ENCODE data around the gene PLCB4. TPM values are rescaled to one million over a fixed set of nuclear protein-coding genes. Genes with fewer than 3 reads are reported as not detected.
"Not testable (repeated sequence)": the region's sequence is repeated elsewhere in the genome, so short reads cannot be mapped to it uniquely, and the experiment has no call there.

PLCB4 gene
- total and polyA plus RNA-seq, 3 experiments from 2014 or later = not detected

GRCh38 chr20:9043364-9043763 is 25.5 kb upstream of the PLCB4 start:
- no peak overlapping the region for H3K4me3 ChIP-seq (ENCODE audit: low read length)
- Mint-ChIP-seq H3K9me3 (peaks cover 0 to 7% (median 2%) of the 10 kb centered on the region in 5 donors), H3K4me1 (no peaks in the 10 kb centered on the region), H3K27me3 (no peaks in the 10 kb centered on the region), H3K36me3 (no peaks in the 10 kb centered on the region), H3K4me3 (no peak overlapping the region), H3K27ac (no peak overlapping the region)
- no peak overlapping the region for H3K27ac ChIP-seq (ENCODE audit: low read depth, low read length)
- no peaks in the 10 kb centered on the region for H3K4me1 ChIP-seq (ENCODE audit: insufficient read depth, low read length)
- POLR2A ChIA-PET = no interaction called here
- no peaks in the 10 kb centered on the region for H3K36me3 ChIP-seq (ENCODE audit: insufficient read depth, low read length)
- no peaks in the 10 kb centered on the region for H3K9me3 ChIP-seq (ENCODE audit: low read length)
- DNase-seq = no peak
- H3K27me3 ChIP-seq (ENCODE audit: insufficient read depth, low read length, poor library complexity, severe bottlenecking) = no peaks in the 10 kb centered on the region
- CTCF ChIA-PET = no interaction called here

- H3K27ac ChIP-seq (ENCODE audit: low read depth, low read length); H3K27me3 ChIP-seq (ENCODE audit: insufficient read depth, low read length, poor library complexity, severe bottlenecking); H3K27ac Mint-ChIP-seq; POLR2A ChIA-PET; CTCF ChIA-PET; H3K27me3 Mint-ChIP-seq; H3K9me3 Mint-ChIP-seq; H3K4me1 ChIP-seq (ENCODE audit: insufficient read depth, low read length); H3K4me3 Mint-ChIP-seq; H3K36me3 Mint-ChIP-seq; H3K4me1 Mint-ChIP-seq; H3K9me3 ChIP-seq (ENCODE audit: low read length); H3K36me3 ChIP-seq (ENCODE audit: insufficient read depth, low read length); H3K4me3 ChIP-seq (ENCODE audit: low read length); DNase-seq: not testable (repeated sequence)
These were observed 21.0 kb upstream of the PLCB4 start for GRCh38 chr20:9047928-9048327.

GRCh38 chr20:9051508-9051907 is 17.4 kb upstream of the PLCB4 start:
- Mint-ChIP-seq H3K27me3 (peaks cover 0 to 3% of the 10 kb centered on the region in 2 donors), H3K4me3 (no peak overlapping the region), H3K36me3 (no peaks in the 10 kb centered on the region), H3K9me3 (peaks cover 0 to 9% (median 5%) of the 10 kb centered on the region in 5 donors), H3K4me1 (peaks cover 0 to 3% (median 0%) of the 10 kb centered on the region in 3 donors), H3K27ac (no peak overlapping the region)
- Histone ChIP-seq H3K9me3 (ENCODE audit: low read length) (no peaks in the 10 kb centered on the region), H3K4me3 (ENCODE audit: low read length) (no peak overlapping the region), H3K36me3 (ENCODE audit: insufficient read depth, low read length) (no peaks in the 10 kb centered on the region), H3K27ac (ENCODE audit: low read depth, low read length) (no peak overlapping the region), H3K27me3 (ENCODE audit: insufficient read depth, low read length, poor library complexity, severe bottlenecking) (no peaks in the 10 kb centered on the region), H3K4me1 (ENCODE audit: insufficient read depth, low read length) (no peaks in the 10 kb centered on the region)
- ChIA-PET POLR2A (no interaction called here), CTCF (no interaction called here)
- DNase-seq = no peak

- POLR2A ChIA-PET = no interaction called here
These were observed 16.8 kb upstream of the PLCB4 start for GRCh38 chr20:9052136-9052535.

DNA sequence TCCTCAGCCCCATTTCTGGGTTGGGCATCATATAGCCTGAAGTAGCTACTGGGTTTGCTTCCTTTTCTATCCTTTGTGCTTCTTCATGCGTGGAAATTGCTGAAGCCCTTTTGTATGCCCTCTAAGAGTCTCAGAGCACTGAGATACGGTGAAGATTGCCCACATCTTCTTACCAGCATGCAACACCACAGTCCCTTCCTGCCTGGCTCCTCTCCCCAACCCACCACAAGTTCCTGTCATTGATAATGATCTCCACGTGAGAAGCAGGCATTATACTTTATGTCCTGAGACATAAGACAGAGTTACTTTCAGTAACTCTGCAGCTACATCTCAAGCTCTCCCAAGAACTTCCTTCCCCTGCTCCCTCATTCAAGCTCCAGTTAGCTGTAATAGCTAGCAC is 15.8 kb upstream of the PLCB4 start:
- DNase-seq = no peak
- Histone ChIP-seq H3K9me3 (ENCODE audit: low read length) (no peaks in the 10 kb centered on the region), H3K4me3 (ENCODE audit: low read length) (no peak overlapping the region), H3K27me3 (ENCODE audit: insufficient read depth, low read length, poor library complexity, severe bottlenecking) (no peaks in the 10 kb centered on the region), H3K36me3 (ENCODE audit: insufficient read depth, low read length) (no peaks in the 10 kb centered on the region), H3K4me1 (ENCODE audit: insufficient read depth, low read length) (no peaks in the 10 kb centered on the region), H3K27ac (ENCODE audit: low read depth, low read length) (no peak overlapping the region)
- Mint-ChIP-seq H3K4me3 (no peak overlapping the region), H3K36me3 (no peaks in the 10 kb centered on the region), H3K9me3 (peaks cover 0 to 8% (median 5%) of the 10 kb centered on the region in 5 donors), H3K27ac (no peak overlapping the region), H3K4me1 (peaks cover 0 to 3% (median 0%) of the 10 kb centered on the region in 3 donors), H3K27me3 (peaks cover 0 to 3% of the 10 kb centered on the region in 2 donors)
- CTCF ChIA-PET = no interaction called here
- POLR2A ChIA-PET = no interaction called here

More at GRCh38 chr20:9052136-9052535, 16.8 kb upstream of the PLCB4 start:
- H3K4me3 Mint-ChIP-seq = no peak overlapping the region
- no peaks in the 10 kb centered on the region for H3K36me3 Mint-ChIP-seq
- H3K4me3 ChIP-seq (ENCODE audit: low read length) = no peak overlapping the region
- no peaks in the 10 kb centered on the region for H3K27me3 ChIP-seq (ENCODE audit: insufficient read depth, low read length, poor library complexity, severe bottlenecking)
- H3K9me3 Mint-ChIP-seq = peaks cover 0 to 9% (median 5%) of the 10 kb centered on the region in 5 donors
- peaks cover 0 to 3% (median 0%) of the 10 kb centered on the region in 3 donors for H3K4me1 Mint-ChIP-seq
- H3K27ac Mint-ChIP-seq = no peak overlapping the region
- DNase-seq = no peak
- no peaks in the 10 kb centered on the region for H3K36me3 ChIP-seq (ENCODE audit: insufficient read depth, low read length)
- H3K27me3 Mint-ChIP-seq = peaks cover 0 to 3% of the 10 kb centered on the region in 2 donors
- H3K27ac ChIP-seq (ENCODE audit: low read depth, low read length) = no peak overlapping the region
- CTCF ChIA-PET = no interaction called here
- H3K9me3 ChIP-seq (ENCODE audit: low read length) = no peaks in the 10 kb centered on the region
- no peaks in the 10 kb centered on the region for H3K4me1 ChIP-seq (ENCODE audit: insufficient read depth, low read length)

DNA sequence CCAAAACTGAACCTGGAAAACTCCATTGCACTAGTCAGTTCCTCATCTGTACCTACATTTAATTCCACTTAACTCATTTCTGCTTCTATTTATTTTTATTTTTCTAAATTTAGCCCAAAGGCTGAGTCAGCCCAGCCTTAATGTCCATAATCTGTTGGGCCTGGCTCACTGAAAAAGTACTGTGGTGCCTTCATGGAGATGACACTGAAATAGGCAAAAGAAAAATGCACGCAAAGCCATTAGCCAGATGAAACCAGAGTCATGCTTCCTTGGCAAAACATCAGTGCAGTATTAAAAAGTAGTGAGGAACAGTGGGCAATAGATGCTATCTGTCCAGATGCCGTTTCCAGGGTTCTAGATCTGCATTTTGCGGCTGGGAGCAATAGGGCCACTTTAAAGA is 14.7 kb upstream of the PLCB4 start:
- no peak overlapping the region for H3K4me3 Mint-ChIP-seq
- H3K27ac Mint-ChIP-seq = no peak overlapping the region
- Histone ChIP-seq H3K4me3 (ENCODE audit: low read length) (no peak overlapping the region), H3K9me3 (ENCODE audit: low read length) (no peaks in the 10 kb centered on the region), H3K36me3 (ENCODE audit: insufficient read depth, low read length) (no peaks in the 10 kb centered on the region), H3K4me1 (ENCODE audit: insufficient read depth, low read length) (no peaks in the 10 kb centered on the region), H3K27ac (ENCODE audit: low read depth, low read length) (no peak overlapping the region), H3K27me3 (ENCODE audit: insufficient read depth, low read length, poor library complexity, severe bottlenecking) (no peaks in the 10 kb centered on the region)
- ChIA-PET CTCF (no interaction called here), POLR2A (no interaction called here)
- no peak for DNase-seq
- peaks cover 0 to 7% (median 5%) of the 10 kb centered on the region in 5 donors for H3K9me3 Mint-ChIP-seq
- H3K27me3 Mint-ChIP-seq = peaks cover 0 to 3% of the 10 kb centered on the region in 2 donors
- peaks cover 0 to 3% (median 0%) of the 10 kb centered on the region in 3 donors for H3K4me1 Mint-ChIP-seq
- H3K36me3 Mint-ChIP-seq = no peaks in the 10 kb centered on the region

DNA sequence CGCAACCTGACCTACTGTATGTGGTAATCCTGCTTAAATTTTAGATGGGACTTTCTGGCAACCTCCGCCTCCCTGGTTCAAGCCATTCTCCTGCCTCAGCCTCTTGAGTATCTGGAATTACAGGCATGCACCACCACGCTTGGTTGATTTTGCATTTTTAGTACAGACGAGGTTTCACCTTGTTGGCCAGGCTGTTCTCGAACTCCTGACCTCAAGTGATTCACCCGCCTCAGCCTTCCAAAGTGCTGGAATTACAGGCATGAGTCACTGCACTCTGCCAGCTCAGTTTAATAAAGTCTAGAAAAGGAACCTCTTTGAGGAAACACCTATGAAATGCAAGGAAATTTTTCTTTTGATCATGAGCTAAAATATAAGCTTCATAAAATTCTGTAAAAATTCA is 9.0 kb upstream of the PLCB4 start:
- H3K4me3 Mint-ChIP-seq = no peak overlapping the region
- POLR2A ChIA-PET = no interaction called here
- no peaks in the 10 kb centered on the region for H3K4me1 ChIP-seq (ENCODE audit: insufficient read depth, low read length)
- H3K9me3 Mint-ChIP-seq = peaks cover 0 to 8% (median 2%) of the 10 kb centered on the region in 5 donors
- H3K9me3 ChIP-seq (ENCODE audit: low read length) = no peaks in the 10 kb centered on the region
- H3K4me3 ChIP-seq (ENCODE audit: low read length) = no peak overlapping the region
- no peaks in the 10 kb centered on the region for H3K4me1 Mint-ChIP-seq
- no peak overlapping the region for H3K27ac Mint-ChIP-seq
- H3K36me3 ChIP-seq (ENCODE audit: insufficient read depth, low read length) = no peaks in the 10 kb centered on the region
- H3K36me3 Mint-ChIP-seq = peaks cover 0 to 2% (median 0%) of the 10 kb centered on the region in 3 donors
- H3K27me3 ChIP-seq (ENCODE audit: insufficient read depth, low read length, poor library complexity, severe bottlenecking) = no peaks in the 10 kb centered on the region
- no peaks in the 10 kb centered on the region for H3K27me3 Mint-ChIP-seq
- no peak overlapping the region for H3K27ac ChIP-seq (ENCODE audit: low read depth, low read length)
- CTCF ChIA-PET = no interaction called here
- DNase-seq = no peak

- Histone ChIP-seq H3K27me3 (ENCODE audit: insufficient read depth, low read length, poor library complexity, severe bottlenecking) (no peaks in the 10 kb centered on the region), H3K36me3 (ENCODE audit: insufficient read depth, low read length) (no peaks in the 10 kb centered on the region), H3K4me3 (ENCODE audit: low read length) (no peak overlapping the region), H3K27ac (ENCODE audit: low read depth, low read length) (no peak overlapping the region), H3K9me3 (ENCODE audit: low read length) (no peaks in the 10 kb centered on the region), H3K4me1 (ENCODE audit: insufficient read depth, low read length) (no peaks in the 10 kb centered on the region)
- H3K27me3 Mint-ChIP-seq = peaks cover under 1 to 2% of the 10 kb centered on the region in 2 donors
- H3K9me3 Mint-ChIP-seq = peaks cover 0 to 8% (median 2%) of the 10 kb centered on the region in 5 donors
- ChIA-PET POLR2A (no interaction called here), CTCF (no interaction called here)
- H3K36me3 Mint-ChIP-seq = peaks cover 0 to 2% (median 0%) of the 10 kb centered on the region in 3 donors
- no peak overlapping the region for H3K4me3 Mint-ChIP-seq
- H3K4me1 Mint-ChIP-seq = no peaks in the 10 kb centered on the region
- no peak for DNase-seq
- H3K27ac Mint-ChIP-seq = no peak overlapping the region
These were observed 7.5 kb upstream of the PLCB4 start for GRCh38 chr20:9061434-9061833.

DNA sequence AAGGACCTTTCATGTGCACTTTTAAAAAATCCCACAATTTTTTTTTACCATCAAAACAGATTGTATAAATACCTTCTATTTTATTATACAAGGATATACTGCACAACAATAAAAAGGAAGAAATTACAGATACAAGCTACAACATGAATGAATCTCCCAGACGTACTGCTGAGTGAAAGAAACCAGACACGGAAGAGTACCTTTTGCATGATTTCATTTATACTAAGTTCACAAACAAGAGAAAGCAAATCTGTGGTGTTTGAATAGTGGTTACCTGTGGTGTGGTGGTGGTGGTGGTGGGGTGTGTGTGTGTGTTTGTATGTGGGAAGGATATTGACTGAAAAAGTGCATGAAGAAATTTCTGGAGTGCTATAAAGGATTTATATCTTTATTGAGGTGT is 6.8 kb upstream of the PLCB4 start:
- no peaks in the 10 kb centered on the region for H3K36me3 ChIP-seq (ENCODE audit: insufficient read depth, low read length)
- CTCF ChIA-PET = no interaction called here
- H3K27ac Mint-ChIP-seq = no peak overlapping the region
- no peak overlapping the region for H3K4me3 Mint-ChIP-seq
- no peak for DNase-seq
- H3K27ac ChIP-seq (ENCODE audit: low read depth, low read length) = no peak overlapping the region
- H3K9me3 Mint-ChIP-seq = peaks cover 0 to 8% (median 2%) of the 10 kb centered on the region in 5 donors
- no peaks in the 10 kb centered on the region for H3K4me1 Mint-ChIP-seq
- H3K27me3 Mint-ChIP-seq = peaks cover 3 to 8% of the 10 kb centered on the region in 2 donors
- no peak overlapping the region for H3K4me3 ChIP-seq (ENCODE audit: low read length)
- POLR2A ChIA-PET = no interaction called here
- no peaks in the 10 kb centered on the region for H3K9me3 ChIP-seq (ENCODE audit: low read length)
- H3K36me3 Mint-ChIP-seq = peaks cover 0 to 2% (median 0%) of the 10 kb centered on the region in 3 donors
- no peaks in the 10 kb centered on the region for H3K27me3 ChIP-seq (ENCODE audit: insufficient read depth, low read length, poor library complexity, severe bottlenecking)
- H3K4me1 ChIP-seq (ENCODE audit: insufficient read depth, low read length) = no peaks in the 10 kb centered on the region
